GM13976 (cell line): Measurements from ENCODE around the gene S100A12.

Experiments used
- DNase-seq: peaks from one replicate; pipeline ENCODE4 v3.0.0; 2012; ENCODE audit warnings: low spot score
- CTCF ChIP-seq: IDR thresholded peaks from 2 replicates; pipeline ENCODE4 v1.5.1; 2012; ENCODE audit warnings: borderline replicate concordance, mild to moderate bottlenecking; ENCODE audit not compliant: insufficient read depth; ENCODE audit errors: extremely low read depth, missing control alignments, control extremely low read depth
- in situ Hi-C: fragments of 300-500 bp; cut with MboI; formaldehyde crosslinking; loops from one replicate; pipeline ENCODE4 v1.12.0; 2022; ENCODE audit warnings: low sequenced_read_pairs, mixed read lengths, inconsistent platforms; ENCODE audit not compliant: unreplicated experiment

The S100A12 gene

DNA sequence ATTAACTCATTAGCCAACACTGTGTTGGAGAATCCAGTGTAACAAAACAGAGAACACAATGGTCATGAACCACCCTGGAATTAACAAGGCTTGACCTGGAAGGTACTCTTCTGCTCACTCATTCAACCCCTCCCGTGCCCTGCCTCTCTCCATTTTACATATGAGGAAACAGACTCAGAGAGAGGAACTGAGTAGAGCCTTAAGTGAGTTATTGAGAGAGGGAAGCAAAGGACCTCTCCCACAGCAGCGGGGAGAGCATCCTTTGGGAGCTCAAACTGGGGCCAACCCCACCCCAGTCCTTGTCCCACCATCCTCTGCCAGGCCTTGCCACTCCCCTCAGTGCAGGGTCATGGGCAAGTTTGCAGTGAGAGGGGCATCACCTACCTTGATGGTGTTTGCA, 1.4 kb downstream of the S100A12 start:
- TF ChIP-seq CTCF, result no peak
- DNase-seq, result no peak
- in situ Hi-C loops, result no loop called here

DNA sequence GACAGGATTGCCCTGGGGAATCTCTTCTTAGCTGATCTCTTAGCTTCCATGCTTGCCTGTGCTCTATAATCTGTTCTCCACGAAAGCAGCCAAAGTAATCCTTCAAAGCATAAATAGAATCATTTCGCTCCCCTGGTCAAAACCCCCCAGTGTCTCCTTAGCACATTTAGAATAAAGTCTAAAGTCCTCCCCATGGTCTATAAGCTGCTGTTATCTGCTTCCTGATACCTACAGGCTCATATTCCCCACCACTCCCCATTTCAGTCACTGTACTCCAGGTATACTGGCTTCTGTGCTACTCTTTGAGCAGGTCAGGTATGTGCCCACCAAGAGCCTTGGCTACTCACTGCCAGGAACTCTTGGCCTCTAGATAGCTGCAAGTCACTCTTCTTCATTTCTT, 2.9 kb downstream of the S100A12 start:
- in situ Hi-C loops, result no loop called here
- DNase-seq, result no peak
- TF ChIP-seq CTCF, result no peak

GRCh38 chr1:153371231-153371630, 4.2 kb downstream of the S100A12 start:
- in situ Hi-C loops, result no loop called here
- TF ChIP-seq CTCF, result no peak

GRCh38 chr1:153370146-153370545, 5.3 kb downstream of the S100A12 start:
- in situ Hi-C loops, result no loop called here
- no peak for DNase-seq
- TF ChIP-seq CTCF, result no peak

More at GRCh38 chr1:153371231-153371630, 4.2 kb downstream of the S100A12 start:
- no peak for DNase-seq

GRCh38 chr1:153368495-153368894, 6.9 kb downstream of the S100A12 start:
- no peak for DNase-seq
- in situ Hi-C loops, result loop anchor here (10.0 kb wide), 1 partner anchor 66 kb away; no protein-coding TSS in a partner anchor
- no peak for TF ChIP-seq CTCF

- no peak for DNase-seq
- no peak for TF ChIP-seq CTCF
- in situ Hi-C loops, result loop anchor here (10.0 kb wide), 1 partner anchor 68 kb away; no protein-coding TSS in a partner anchor
These were observed 8.3 kb downstream of the S100A12 start for GRCh38 chr1:153367090-153367489.

- DNase-seq, result no peak
- in situ Hi-C loops, result loop anchor here (10.0 kb wide), 1 partner anchor 69 kb away; no protein-coding TSS in a partner anchor
These were observed 9.2 kb downstream of the S100A12 start for GRCh38 chr1:153366261-153366660.

More at GRCh38 chr1:153366261-153366660, 9.2 kb downstream of the S100A12 start:
- TF ChIP-seq CTCF, result no peak
